H1 (cell line): ENCODE measurements around the gene SPEF1. TPM values are rescaled to one million over a fixed set of nuclear protein-coding genes. Genes with fewer than 3 reads are reported as not detected.

Experiments used
- CTCF ChIA-PET: fragments of 300-600 bp; sonication (Branson Sonifier 250); formaldehyde crosslinking; loops from one replicate; lab custom pipeline; 2021; ENCODE audit not compliant: partially characterized antibody; lab: Charles Lee
- POLR2A ChIA-PET: fragments of 300-600 bp; sonication (Branson Sonifier 250); formaldehyde crosslinking; loops from one replicate; lab custom pipeline; 2021; ENCODE audit warnings: inconsistent platforms; ENCODE audit not compliant: partially characterized antibody; lab: Charles Lee
- DNase-seq, 2 experiments: peaks; one replicate each; pipeline versions ENCODE4 v3.0.0 to v3.0.0-alpha.2; 2010 to 2022; ENCODE audit warnings: low spot score in 2 of 2, low read depth in 1 of 2, mixed read lengths in 1 of 2
- FAIRE-seq: peaks from 2 replicates; lab custom pipeline; 2011; peaks lifted over from hg19 to GRCh38; lab: Jason Lieb, UNC
- H2AFZ ChIP-seq: 2 replicates; pipeline ENCODE4 v1.8.1; 2012; ENCODE audit warnings: low read length, inconsistent platforms
- H2AK5ac ChIP-seq: 2 replicates; pipeline ENCODE4 v1.6.1; 2013; ENCODE audit warnings: low read depth, low read length
- H2BK120ac ChIP-seq: replicated peaks from 2 replicates; pipeline ENCODE3; 2013; ENCODE audit warnings: low read depth, low read length, inconsistent platforms
- H2BK12ac ChIP-seq: 2 replicates; pipeline ENCODE4 v1.6.1; 2013; ENCODE audit warnings: low read depth, low read length
- H2BK15ac ChIP-seq: 2 replicates; pipeline ENCODE4 v1.6.1; 2013; ENCODE audit warnings: low read length
- H2BK20ac ChIP-seq: 2 replicates; pipeline ENCODE4 v1.6.1; 2013; ENCODE audit warnings: low read length
- H2BK5ac ChIP-seq: 2 replicates; pipeline ENCODE4 v1.6.1; 2013; ENCODE audit warnings: low read depth, low read length
- H3K14ac ChIP-seq: 2 replicates; pipeline ENCODE4 v1.6.1; 2013; ENCODE audit warnings: inconsistent platforms; ENCODE audit not compliant: insufficient read length
- H3K18ac ChIP-seq: 2 replicates; pipeline ENCODE4 v1.6.1; 2013; ENCODE audit warnings: low read length; ENCODE audit errors: extremely low read depth
- H3K23ac ChIP-seq: 2 replicates; pipeline ENCODE4 v1.6.1; 2013; ENCODE audit warnings: inconsistent platforms; ENCODE audit not compliant: insufficient read length
- H3K23me2 ChIP-seq: 2 replicates; pipeline ENCODE4 v1.6.1; 2013; ENCODE audit warnings: low read depth, low read length
- H3K27ac ChIP-seq: 2 replicates; pipeline ENCODE4 v1.6.1; 2011; ENCODE audit warnings: low read depth, low read length, inconsistent platforms
- H3K27me3 ChIP-seq, 4 experiments: replicated peaks in 1 of 4; 1 replicate in 1 of 4; 2 replicates in 3 of 4; pipeline versions ENCODE4 v1.6.1 to v1.8.1; 2011 to 2013; ENCODE audit warnings: low read length in 3 of 4, mild to moderate bottlenecking in 3 of 4, inconsistent platforms in 2 of 4, mixed read lengths in 2 of 4, moderate library complexity in 1 of 4; ENCODE audit not compliant: control insufficient read depth in 3 of 4, insufficient read depth in 3 of 4; ENCODE audit errors: extremely low read depth in 1 of 4
- H3K36me3 ChIP-seq, 4 experiments: 2 replicates each; pipeline versions ENCODE4 v1.6.1 to v1.8.1; 2011 to 2013; ENCODE audit warnings: mild to moderate bottlenecking in 4 of 4, low read length in 3 of 4, moderate library complexity in 2 of 4, control low read depth in 1 of 4, inconsistent platforms in 1 of 4; ENCODE audit not compliant: insufficient read depth in 4 of 4, control insufficient read depth in 2 of 4
- H3K4ac ChIP-seq: replicated peaks from 2 replicates; pipeline ENCODE3; 2013; ENCODE audit warnings: low read length, low read depth, mixed read lengths, inconsistent platforms; ENCODE audit not compliant: insufficient read length
- H3K4me1 ChIP-seq, 4 experiments: replicated peaks in 1 of 4; 1 replicate in 1 of 4; 2 replicates in 3 of 4; pipeline versions ENCODE4 v1.6.1 to v1.8.1; 2011 to 2013; ENCODE audit warnings: low read length in 3 of 4, inconsistent platforms in 2 of 4, mixed read lengths in 1 of 4; ENCODE audit not compliant: insufficient read depth in 4 of 4, control insufficient read depth in 3 of 4
- H3K4me2 ChIP-seq, 2 experiments: 2 replicates each; pipeline versions ENCODE4 v1.6.1 to v1.8.1; 2011 to 2013; ENCODE audit warnings: low read depth in 2 of 2, low read length in 2 of 2, control low read depth in 1 of 2, inconsistent platforms in 1 of 2, mild to moderate bottlenecking in 1 of 2; ENCODE audit not compliant: insufficient read depth in 1 of 2
- H3K4me3 ChIP-seq, 4 experiments: fragments of 200-600, 300-600 bp in 1 of 4; sonication (generic), shearing (Covaris generic), sonication (Bioruptor Twin) in 1 of 4; 2 replicates each; pipeline versions ENCODE4 v1.5.1 to v1.8.1; 2011 to 2016; ENCODE audit warnings: low read length in 4 of 4, low read depth in 3 of 4, control low read depth in 2 of 4, inconsistent platforms in 2 of 4, mild to moderate bottlenecking in 2 of 4, mixed read lengths in 1 of 4, moderate library complexity in 1 of 4; ENCODE audit not compliant: insufficient read depth in 2 of 4; ENCODE audit errors: extremely low read depth in 1 of 4
- H3K56ac ChIP-seq: replicated peaks from 2 replicates; pipeline ENCODE3; 2013; ENCODE audit warnings: low read depth, mild to moderate bottlenecking, mixed read lengths, low read length, inconsistent platforms; ENCODE audit not compliant: insufficient read length
- H3K79me1 ChIP-seq: 2 replicates; pipeline ENCODE4 v1.6.1; 2013; ENCODE audit warnings: low read depth, low read length, control low read depth
- H3K79me2 ChIP-seq, 2 experiments: 2 replicates each; pipeline versions ENCODE4 v1.6.1 to v1.8.1; 2012 to 2013; ENCODE audit warnings: low read length in 2 of 2, mild to moderate bottlenecking in 2 of 2, inconsistent platforms in 1 of 2; ENCODE audit not compliant: insufficient read depth in 2 of 2, control insufficient read depth in 1 of 2
- H3K9ac ChIP-seq, 4 experiments: replicated peaks in 1 of 4; 1 replicate in 1 of 4; 2 replicates in 3 of 4; pipeline versions ENCODE4 v1.6.1 to v1.8.1; 2011 to 2013; ENCODE audit warnings: low read depth in 3 of 4, low read length in 3 of 4, control low read depth in 2 of 4, mild to moderate bottlenecking in 2 of 4, moderate library complexity in 2 of 4, inconsistent platforms in 1 of 4; ENCODE audit errors: extremely low read depth in 1 of 4
- H3K9me3 ChIP-seq, 2 experiments: 2 replicates each; pipeline versions ENCODE4 v1.6.1 to v1.8.1; 2012 to 2013; ENCODE audit warnings: mild to moderate bottlenecking in 2 of 2, moderate library complexity in 2 of 2, control low read depth in 1 of 2, inconsistent platforms in 1 of 2, low read depth in 1 of 2, low read length in 1 of 2, mixed read lengths in 1 of 2; ENCODE audit not compliant: insufficient read depth in 2 of 2
- H4K20me1 ChIP-seq, 2 experiments: replicated peaks in 1 of 2; 2 replicates each; pipeline versions ENCODE3 to v1.8.1; 2011 to 2013; ENCODE audit warnings: inconsistent platforms in 2 of 2, low read length in 2 of 2, mild to moderate bottlenecking in 1 of 2; ENCODE audit not compliant: insufficient read depth in 2 of 2, control insufficient read depth in 1 of 2
- H4K5ac ChIP-seq: 2 replicates; pipeline ENCODE4 v1.6.1; 2013; ENCODE audit warnings: low read length, low read depth, mixed read lengths, inconsistent platforms; ENCODE audit not compliant: insufficient read length
- H4K8ac ChIP-seq: 2 replicates; pipeline ENCODE4 v1.8.0; 2013; ENCODE audit warnings: mild to moderate bottlenecking, moderate library complexity, low read length, inconsistent platforms; ENCODE audit not compliant: insufficient read depth; ENCODE audit errors: extremely low read depth
- H4K91ac ChIP-seq: replicated peaks from 2 replicates; pipeline ENCODE3; 2013; ENCODE audit warnings: low read length, mixed read lengths, inconsistent platforms; ENCODE audit not compliant: insufficient read length
- NRF1 ChIP-seq: IDR thresholded peaks from 2 replicates; pipeline ENCODE4 v1.6.1; 2011; ENCODE audit warnings: mild to moderate bottlenecking, low read depth, low read length, improper control_type of control experiment
- TAF1 ChIP-seq: IDR thresholded peaks from 2 replicates; pipeline ENCODE4 v1.6.1; 2011; ENCODE audit warnings: mild to moderate bottlenecking, low read depth, low read length
- TEAD4 ChIP-seq: IDR thresholded peaks from 2 replicates; pipeline ENCODE4 v1.6.1; 2012; ENCODE audit warnings: low read depth, low read length, inconsistent platforms, mixed read lengths
- WGBS, 2 experiments: shearing (Covaris generic) in 1 of 2; methylation state at CpG; one replicate each; pipeline versions ENCODE4 v1.1.6 to v1.1.7; 2013 to 2015; ENCODE audit warnings: low lambda C conversion rate in 2 of 2, mixed read lengths in 2 of 2, inconsistent platforms in 1 of 2, low coverage in 1 of 2, missing lambda C conversion rate in 1 of 2; ENCODE audit not compliant: insufficient replicate concordance in 2 of 2, insufficient coverage in 1 of 2, insufficient read length in 1 of 2; ENCODE audit errors: extremely low coverage in 1 of 2, missing lambda C conversion rate in 1 of 2; 5-methylcytosine and 5-hydroxymethylcytosine counted together
- polyA plus RNA-seq, 7 experiments: library from polyadenylated mRNA; depleted of rRNA in 3 of 7; stranded (reverse) in 5 of 7; unstranded in 2 of 7; fragments of >200 nt in 5 of 7; fragments of 200-250 nt in 2 of 7; gene quantifications; 1 replicate in 5 of 7; 2 replicates in 1 of 7; 4 replicates in 1 of 7; pipeline versions ENCODE4 v1.2.1 to v1.2.3, GENCODE V29; 2011 to 2013; ENCODE audit warnings: missing spikeins in 2 of 7, mixed read lengths in 2 of 7
- total RNA-seq: library from RNA; stranded (reverse); fragmentation: NEBNext Ultra II Directional; extraction: Animal tissue kit (Norgen Biotek cat#: 25700); gene quantifications from 2 replicates; pipeline ENCODE4 v1.2.1, GENCODE V29; 2021

Gene SPEF1
- total and polyA plus RNA-seq, 2 of the 8 experiments (the other 6 are each of a cell fraction or from before 2014, with no cell fraction given), result 0.51 to 0.71 TPM

DNA sequence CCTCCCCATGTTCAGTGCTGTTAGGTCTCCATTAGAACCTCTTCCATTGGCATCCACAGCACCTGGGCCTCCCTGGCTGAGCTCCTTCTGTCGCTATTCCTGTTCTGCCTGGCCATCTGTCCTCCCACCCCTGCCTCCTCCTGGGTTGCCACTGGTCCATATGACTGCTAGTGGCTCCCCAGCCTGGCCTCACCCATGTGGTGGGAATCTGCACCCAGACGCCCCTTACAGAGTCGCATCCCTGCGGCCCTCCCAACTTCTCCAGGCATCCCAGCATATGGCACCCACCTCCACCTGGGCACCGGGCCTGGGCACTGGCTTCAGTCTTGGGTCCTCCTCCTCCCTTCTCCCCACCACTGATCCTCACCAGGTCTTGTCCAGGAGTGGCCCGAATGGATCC, 22.6 kb upstream of the SPEF1 start:
- Histone ChIP-seq H3K27ac (no peak overlapping the region), H2AK5ac (no peak overlapping the region), H2BK15ac (no peak overlapping the region), H3K36me3 (peaks cover 4 to 35% (median 30%) of the 10 kb centered on the region in 4 experiments), H4K8ac (no peak overlapping the region), H3K4ac (no peak overlapping the region), H2AFZ (no peak overlapping the region), H2BK5ac (no peak overlapping the region), H3K4me3 (no peak overlapping the region), H3K23ac (no peak overlapping the region), H3K9ac (no peak overlapping the region), H3K18ac (no peak overlapping the region), H3K23me2 (no peaks in the 10 kb centered on the region), H3K9me3 (no peaks in the 10 kb centered on the region), H3K79me2 (no peaks in the 10 kb centered on the region), H2BK120ac (no peak overlapping the region), H4K5ac (no peak overlapping the region), H3K4me1 (peaks cover 13 to 36% (median 27%) of the 10 kb centered on the region in 4 experiments), H3K56ac (no peak overlapping the region), H4K91ac (no peak overlapping the region), H3K4me2 (no peak overlapping the region), H2BK20ac (no peak overlapping the region), H3K27me3 (no peaks in the 10 kb centered on the region), H3K14ac (no peak overlapping the region), H4K20me1 (peaks cover 3% of the 10 kb centered on the region in 2 experiments), H2BK12ac (no peak overlapping the region), H3K79me1 (no peaks in the 10 kb centered on the region; the same call in 1 of the 2 replicates)
- POLR2A ChIA-PET, result interaction anchor here (1.1 kb wide), 2 partner anchors 51 to 62 kb away, joined by 3 read pairs; no protein-coding TSS in a partner anchor
- CTCF ChIA-PET, result interaction anchor here (0.5 kb wide), 1 partner anchor 34 kb away, joined by 4 read pairs; no protein-coding TSS in a partner anchor
- TF ChIP-seq TAF1 (no peak), NRF1 (no peak), TEAD4 (no peak)
- 79% methylated on average over 6 of the region's 6 CpGs; no CpG with 5 or more reads in 1 of the 2 experiments for WGBS, 2 experiments
- FAIRE-seq (no peak), DNase-seq (no peak)
